ENCODE measurements around the gene CDKAL1. TPM values are rescaled to one million over a fixed set of nuclear protein-coding genes. Genes with fewer than 3 reads are reported as not detected.
"Not testable (repeated sequence)": the region's sequence is repeated elsewhere in the genome, so short reads cannot be mapped to it uniquely, and the experiment has no call there.

CDKAL1 gene
- total RNA-seq, 3 donors from 2014 or later = 13.0 to 27.2 (median 18.0) TPM

- H3K4me3 ChIP-seq = no peak overlapping the region
- intact Hi-C loops (cut with DNase I; ENCODE audit: low total_unique reads) = no loop called here
- TF ChIP-seq POLR2A (IDR thresholded peaks at IDR 0.05) (no peak), CTCF (IDR thresholded peaks at IDR 0.05) (no peak), POLR2AphosphoS5 (IDR thresholded peaks at IDR 0.05) (no peak)
- H3K36me3 ChIP-seq = no peaks in the 10 kb centered on the region
- no peaks in the 10 kb centered on the region for H3K4me1 ChIP-seq
- no peaks in the 10 kb centered on the region for H3K9me3 ChIP-seq
- H3K27me3 ChIP-seq = no peaks in the 10 kb centered on the region
- DNase-seq (ENCODE audit: low spot score in 2 of 2) = no peak
- peak overlapping the region in 1 of 2 donors; percentile 40 for H3K27ac ChIP-seq
Measured at GRCh38 chr6:21188505-21189223, 654.4 kb downstream of the CDKAL1 start.

GRCh38 chr6:21189759-21190158, 655.5 kb downstream of the CDKAL1 start:
- H3K4me3 ChIP-seq = no peak overlapping the region
- H3K27me3 ChIP-seq = no peaks in the 10 kb centered on the region
- no peak overlapping the region for H3K27ac ChIP-seq
- H3K9me3 ChIP-seq = no peaks in the 10 kb centered on the region
- no peak for TF ChIP-seq POLR2A (IDR thresholded peaks at IDR 0.05)
- no peak for TF ChIP-seq CTCF (IDR thresholded peaks at IDR 0.05)
- no peak for TF ChIP-seq POLR2AphosphoS5 (IDR thresholded peaks at IDR 0.05)
- H3K36me3 ChIP-seq = no peaks in the 10 kb centered on the region
- intact Hi-C loops (cut with DNase I; ENCODE audit: low total_unique reads) = no loop called here
- no peaks in the 10 kb centered on the region for H3K4me1 ChIP-seq
- no peak for DNase-seq (ENCODE audit: low spot score in 2 of 2)

- Histone ChIP-seq H3K9me3 (no peaks in the 10 kb centered on the region), H3K4me3 (no peak overlapping the region), H3K4me1 (no peaks in the 10 kb centered on the region), H3K27me3 (no peaks in the 10 kb centered on the region), H3K27ac (no peak overlapping the region), H3K36me3 (no peaks in the 10 kb centered on the region)
- no peak for TF ChIP-seq POLR2A (IDR thresholded peaks at IDR 0.05)
- no peak for TF ChIP-seq CTCF (IDR thresholded peaks at IDR 0.05)
- no peak for TF ChIP-seq POLR2AphosphoS5 (IDR thresholded peaks at IDR 0.05)
- intact Hi-C loops (cut with DNase I; ENCODE audit: low total_unique reads) = no loop called here
- DNase-seq (ENCODE audit: low spot score in 2 of 2) = no peak
Measured at GRCh38 chr6:21190701-21191100, 656.4 kb downstream of the CDKAL1 start.

GRCh38 chr6:21193790-21194475, 659.7 kb downstream of the CDKAL1 start:
- Histone ChIP-seq H3K36me3 (no peaks in the 10 kb centered on the region), H3K4me1 (no peaks in the 10 kb centered on the region), H3K27me3 (no peaks in the 10 kb centered on the region), H3K4me3 (no peak overlapping the region), H3K27ac (no peak overlapping the region), H3K9me3 (no peaks in the 10 kb centered on the region)
- TF ChIP-seq CTCF (IDR thresholded peaks at IDR 0.05) (no peak), POLR2AphosphoS5 (IDR thresholded peaks at IDR 0.05) (no peak), POLR2A (IDR thresholded peaks at IDR 0.05) (no peak)
- intact Hi-C loops (cut with DNase I; ENCODE audit: low total_unique reads) = no loop called here
- no peak for DNase-seq (ENCODE audit: low spot score in 2 of 2)

DNA sequence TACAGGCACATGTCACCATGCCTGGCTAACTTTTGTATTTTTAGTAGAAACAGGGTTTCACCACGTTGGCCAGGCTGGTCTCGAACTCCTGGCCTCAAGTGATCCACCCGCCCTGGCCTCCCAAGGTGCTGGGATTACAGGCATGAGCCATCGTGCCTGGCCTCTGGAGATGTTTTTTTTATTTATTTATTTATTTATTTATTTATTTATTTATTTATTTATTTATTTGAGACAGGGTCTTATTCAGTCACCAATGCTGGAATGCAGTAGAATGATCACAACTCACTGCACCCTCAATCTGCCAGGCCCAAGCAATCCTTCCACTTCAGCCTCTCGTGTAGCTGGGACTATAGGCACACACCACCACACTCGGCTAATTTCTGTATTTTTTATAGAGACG, 661.0 kb downstream of the CDKAL1 start:
- intact Hi-C loops (cut with DNase I; ENCODE audit: low total_unique reads); H3K27me3 ChIP-seq; H3K4me1 ChIP-seq; H3K36me3 ChIP-seq; H3K9me3 ChIP-seq; DNase-seq (ENCODE audit: low spot score in 2 of 2); H3K4me3 ChIP-seq; H3K27ac ChIP-seq: not testable (repeated sequence)
